ENCODE data around the gene ABHD12.
"Not testable (repeated sequence)": the region's sequence is repeated elsewhere in the genome, so short reads cannot be mapped to it uniquely, and the experiment has no call there.

ABHD12 gene

GRCh38 chr20:25390538-25391528 is at the start of gene ABHD12:
Gene ABHD12, minus strand, starts transcription at chr20:25390835. Its CDS starts 132 bp downstream, at chr20:25390703.
- DNase-seq (ENCODE audit: low spot score) = peak; percentile 98

- no peak for DNase-seq (ENCODE audit: low spot score)
Measured at GRCh38 chr20:25439328-25439727, 48.7 kb upstream of the ABHD12 start.

GRCh38 chr20:25437153-25437581 is 46.5 kb upstream of the ABHD12 start:
- DNase-seq (ENCODE audit: low spot score) = peak; percentile 46

- DNase-seq (ENCODE audit: low spot score) = no peak
Measured at GRCh38 chr20:25424536-25424935, 33.9 kb upstream of the ABHD12 start.

DNA sequence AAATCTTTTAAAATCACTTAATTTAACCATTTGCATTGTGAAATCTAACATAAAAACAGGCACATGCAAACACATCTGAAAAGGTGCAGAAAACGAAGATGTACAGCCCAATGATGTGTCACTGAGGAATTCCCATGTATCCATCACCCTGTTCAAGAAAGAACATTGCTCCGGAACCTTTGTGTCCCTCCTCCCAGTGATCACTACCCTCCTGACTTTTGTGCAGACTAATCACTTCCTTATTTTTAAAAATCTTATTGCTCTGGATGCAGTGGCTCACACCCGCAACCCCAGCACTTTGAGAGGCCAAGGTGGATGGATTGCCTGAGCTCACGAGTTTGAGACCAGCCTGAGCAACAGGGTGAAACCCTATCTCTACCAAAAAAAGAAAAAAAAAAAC is 31.4 kb upstream of the ABHD12 start:
- DNase-seq (ENCODE audit: low spot score) = no peak

DNA sequence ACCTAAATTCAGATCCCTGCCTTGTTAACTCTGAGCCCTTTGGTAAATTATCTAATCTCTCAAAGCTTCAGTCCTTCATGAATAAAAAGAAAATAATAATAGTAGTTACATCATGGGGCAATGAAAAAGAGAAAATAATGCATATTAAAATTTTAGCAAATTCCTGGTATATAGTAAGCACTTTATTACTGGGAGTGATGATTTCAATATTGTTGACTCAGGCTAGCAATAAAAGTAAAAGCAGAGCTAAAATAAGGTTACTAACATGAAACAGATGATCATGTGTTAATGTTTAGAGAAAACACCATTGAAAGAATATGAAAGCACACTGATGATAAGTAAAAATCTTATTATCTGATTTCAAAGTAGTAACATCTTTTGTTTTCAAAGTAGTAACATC is 30.5 kb upstream of the ABHD12 start:
- DNase-seq (ENCODE audit: low spot score) = no peak

DNA sequence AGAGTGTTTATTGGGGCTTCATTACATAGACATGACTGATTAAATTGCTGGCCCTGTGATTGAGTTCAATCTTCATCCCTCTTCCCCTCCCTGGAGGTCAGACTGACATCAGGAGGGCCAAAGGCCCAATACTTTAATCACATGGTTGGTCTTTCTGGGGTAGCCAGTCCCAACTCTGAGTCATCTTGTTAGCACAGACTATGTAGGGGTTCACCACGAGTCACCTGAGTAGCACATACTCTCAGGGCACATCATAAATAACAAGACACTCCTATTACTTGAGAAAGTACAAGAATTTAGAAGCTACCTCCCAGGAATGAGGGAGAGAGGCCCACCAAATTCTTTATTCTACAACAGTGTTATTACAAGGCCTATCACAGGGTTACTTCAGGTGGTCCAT is 28.1 kb upstream of the ABHD12 start:
- no peak for DNase-seq (ENCODE audit: low spot score)

DNA sequence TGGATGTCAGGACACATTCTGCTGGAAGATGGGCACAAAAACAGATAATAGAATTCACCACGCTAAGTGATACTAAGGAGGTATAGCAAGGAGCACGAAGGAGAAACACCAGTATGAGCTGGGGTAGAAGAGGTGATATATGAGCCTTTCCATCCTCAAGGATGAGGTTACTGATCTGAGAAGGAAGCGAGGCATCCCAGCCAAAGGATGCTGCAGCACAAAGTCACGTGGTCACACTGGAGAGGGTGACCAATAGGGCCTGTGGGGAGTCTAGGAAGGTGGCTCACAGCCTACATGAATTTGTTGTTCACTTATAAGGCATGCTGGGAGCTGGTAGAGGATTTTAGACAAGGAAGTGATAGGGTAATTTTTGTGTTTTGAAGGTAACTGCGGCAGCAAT is 18.3 kb upstream of the ABHD12 start:
- no peak for DNase-seq (ENCODE audit: low spot score)

GRCh38 chr20:25408170-25408547 is 17.5 kb upstream of the ABHD12 start:
- DNase-seq (ENCODE audit: low spot score) = no peak

DNA sequence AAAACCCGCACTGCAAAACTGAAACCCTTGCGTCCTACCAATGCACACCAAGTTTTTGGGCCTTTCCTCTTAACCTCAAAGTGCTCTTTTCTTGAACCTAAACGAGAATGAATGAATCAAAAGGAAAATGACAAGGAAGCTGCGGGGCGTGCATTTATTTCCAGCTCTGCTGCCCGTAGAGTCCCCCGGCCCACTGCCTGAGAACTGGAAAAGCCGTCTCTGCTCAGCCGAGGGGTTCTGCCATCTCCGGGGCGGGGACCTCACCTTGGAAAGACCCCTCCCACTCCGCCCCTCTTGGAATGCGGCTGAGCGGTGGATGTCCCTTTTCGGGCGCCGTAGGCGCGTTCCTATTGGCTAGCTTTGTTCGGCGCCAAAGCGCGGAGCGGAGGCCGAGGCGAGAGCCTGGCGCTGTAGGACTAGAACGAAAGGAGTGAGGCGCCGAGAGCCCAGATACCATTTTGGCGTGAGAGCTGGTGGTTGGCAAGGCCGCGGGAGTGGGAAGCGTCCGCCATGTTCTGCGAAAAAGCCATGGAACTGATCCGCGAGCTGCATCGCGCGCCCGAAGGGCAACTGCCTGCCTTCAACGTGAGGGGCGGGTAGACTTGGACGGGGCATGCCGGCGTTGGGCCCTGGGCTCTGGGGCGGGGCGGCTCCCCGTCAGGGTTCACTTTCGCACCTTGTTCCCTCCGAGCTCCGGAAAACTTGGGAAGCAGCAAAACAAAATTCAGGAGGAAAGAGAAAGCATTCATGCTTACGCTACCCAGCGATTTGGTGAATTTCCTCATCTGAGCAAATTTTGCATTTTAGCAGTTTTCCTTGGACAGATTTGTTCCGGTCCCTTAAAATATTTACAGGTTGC is 16.9 kb upstream of the ABHD12 start, which contains the start of gene GINS1:
Gene GINS1 (plus strand): TSS at position 363 of the 859 bp plus-strand sequence. CDS start 148 bp downstream, at position 511.
- peak; percentile 99 for DNase-seq (ENCODE audit: low spot score)

DNA sequence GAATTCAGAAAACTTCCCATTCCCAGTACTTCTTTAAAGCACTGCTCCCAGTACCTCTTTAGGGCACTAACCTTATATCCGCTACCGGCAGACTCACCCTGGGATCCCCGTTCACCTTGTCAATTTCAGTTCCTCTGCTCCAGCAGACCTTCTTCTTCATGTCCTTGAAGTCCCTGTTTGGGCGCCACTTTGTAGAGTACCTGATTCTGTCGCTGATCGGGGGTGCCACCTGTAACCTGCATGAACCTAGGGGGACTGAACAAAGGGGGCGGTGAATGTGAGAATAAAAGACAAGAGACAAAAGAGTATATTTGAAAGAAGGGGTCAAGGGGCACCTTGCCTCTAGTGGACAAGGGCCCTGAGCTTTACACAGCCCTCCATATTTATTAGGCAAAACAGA is 11.9 kb upstream of the ABHD12 start:
- DNase-seq (ENCODE audit: low spot score) = no peak

- not testable (repeated sequence) for DNase-seq (ENCODE audit: low spot score)
Measured at GRCh38 chr20:25400291-25400732, 9.7 kb upstream of the ABHD12 start.

DNA sequence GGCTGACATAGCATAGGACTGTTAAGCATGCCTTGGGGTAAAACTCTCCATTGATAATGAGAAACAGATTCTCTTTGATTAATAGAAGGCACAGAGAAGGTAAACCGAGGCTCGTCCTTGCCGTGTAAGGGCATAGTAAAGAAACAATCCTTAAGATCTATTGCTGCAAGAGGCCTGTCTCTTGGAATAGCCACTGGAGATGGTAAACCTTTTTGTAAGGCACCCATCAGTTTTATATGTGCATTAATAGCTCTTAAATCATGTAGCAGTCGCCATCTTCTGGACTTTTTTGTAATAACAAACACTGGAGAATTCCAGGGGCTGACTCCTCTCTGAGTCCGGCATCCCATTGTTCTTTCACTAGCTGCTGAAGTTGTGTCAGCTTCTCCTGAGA is 8.4 kb upstream of the ABHD12 start:
- no peak for DNase-seq (ENCODE audit: low spot score)

GRCh38 chr20:25398376-25399036 is 7.9 kb upstream of the ABHD12 start:
- no peak for DNase-seq (ENCODE audit: low spot score)

DNA sequence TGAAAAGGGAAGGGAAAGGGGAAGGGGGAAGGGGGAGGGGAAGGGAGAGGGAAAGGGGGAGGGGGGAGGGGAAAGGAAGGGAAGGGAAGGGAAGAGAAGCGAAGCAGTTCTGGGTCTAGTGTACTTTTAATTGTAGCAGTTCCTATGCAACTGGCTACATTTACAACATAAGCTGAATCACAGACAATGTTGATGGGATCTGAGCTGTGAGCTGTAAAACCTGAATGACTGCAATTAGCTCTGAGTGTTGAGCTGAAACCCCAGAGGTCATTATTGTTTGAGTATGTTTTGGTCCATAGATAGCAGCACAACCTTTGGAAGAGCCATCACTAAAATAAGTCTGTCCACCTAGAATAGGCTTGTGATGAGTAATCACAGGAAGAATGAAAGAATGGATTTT is 7.2 kb upstream of the ABHD12 start:
- DNase-seq (ENCODE audit: low spot score) = no peak

DNA sequence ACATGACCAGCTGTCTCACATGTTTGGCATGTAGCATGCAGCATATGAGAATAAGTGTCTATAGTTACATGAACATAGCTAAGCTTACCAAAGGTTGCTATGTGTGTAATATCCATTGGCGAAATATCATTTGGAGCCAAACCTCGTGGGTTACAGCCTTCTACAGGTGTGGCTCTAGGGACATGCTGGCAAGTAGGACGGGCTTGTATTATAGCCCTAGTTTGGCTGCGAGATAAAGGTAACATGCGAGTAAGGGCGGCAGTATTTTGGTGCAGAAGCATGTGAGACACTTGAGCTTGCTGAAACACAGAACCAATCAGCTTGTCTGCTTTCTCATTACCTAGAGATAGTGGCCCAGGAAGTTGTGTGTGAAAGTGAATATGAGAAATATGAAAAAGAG is 6.5 kb upstream of the ABHD12 start:
- no peak for DNase-seq (ENCODE audit: low spot score)

- DNase-seq (ENCODE audit: low spot score) = no peak
Measured at GRCh38 chr20:25394996-25395395, 4.4 kb upstream of the ABHD12 start.

- no peak for DNase-seq (ENCODE audit: low spot score)
Measured at GRCh38 chr20:25394276-25394675, 3.6 kb upstream of the ABHD12 start.

DNA sequence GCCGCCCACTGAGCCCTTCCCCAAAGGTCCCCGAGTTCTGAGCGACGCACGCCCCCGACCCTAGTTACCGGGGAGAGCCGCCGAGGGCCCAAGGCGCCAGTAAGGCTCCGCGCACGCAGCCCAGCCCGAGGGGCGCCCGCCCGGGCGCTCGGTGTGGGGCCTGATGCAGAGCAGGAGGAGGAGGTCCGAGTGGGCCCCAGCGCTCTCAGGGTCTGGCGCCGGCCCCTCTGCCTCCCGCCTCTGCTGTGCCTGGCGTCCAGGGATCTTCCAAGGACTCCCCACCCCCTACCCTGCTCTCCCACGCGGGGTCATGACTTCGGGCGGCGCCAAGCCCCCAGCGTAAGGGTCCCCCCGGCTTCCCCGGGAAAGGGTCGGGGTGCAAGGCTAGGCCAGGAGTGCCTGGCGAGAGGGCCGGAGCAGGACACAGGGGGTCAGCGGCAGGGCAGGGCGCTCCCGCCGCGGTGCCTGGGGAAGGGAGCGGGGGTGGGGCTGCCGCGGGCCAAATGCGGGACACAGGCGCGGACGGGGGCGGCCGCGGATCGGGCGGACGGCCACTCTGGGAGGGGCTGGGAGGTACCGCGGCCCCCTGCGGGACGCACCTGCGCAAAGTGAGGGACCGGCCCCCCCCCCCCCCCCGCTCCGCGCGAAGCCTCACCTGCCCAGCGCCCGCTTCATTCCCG is 637 bp downstream of the ABHD12 start:
- DNase-seq (ENCODE audit: low spot score) = peak; percentile 80

DNA sequence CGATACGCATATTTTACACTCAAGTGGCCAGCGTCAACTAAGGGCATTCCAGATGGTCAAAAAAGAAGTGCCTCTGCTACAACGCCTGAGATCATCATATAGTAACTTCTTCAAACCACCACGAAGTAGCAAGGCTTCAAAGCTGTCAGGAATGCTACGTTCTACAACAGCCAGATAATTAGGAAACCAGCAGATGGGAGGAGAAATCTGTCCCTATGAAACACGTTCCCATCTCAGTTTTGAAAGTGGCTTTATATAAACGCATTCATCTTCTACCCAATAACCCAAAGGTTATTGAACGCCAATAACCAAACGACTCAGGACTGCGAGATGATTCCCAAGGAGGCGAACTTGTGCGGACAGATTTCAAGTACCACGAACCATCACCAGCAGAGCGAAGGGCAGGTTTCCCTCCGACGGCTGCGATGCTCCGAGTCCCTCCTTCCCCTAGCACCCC is 1.2 kb downstream of the ABHD12 start:
- no peak for DNase-seq (ENCODE audit: low spot score)

DNA sequence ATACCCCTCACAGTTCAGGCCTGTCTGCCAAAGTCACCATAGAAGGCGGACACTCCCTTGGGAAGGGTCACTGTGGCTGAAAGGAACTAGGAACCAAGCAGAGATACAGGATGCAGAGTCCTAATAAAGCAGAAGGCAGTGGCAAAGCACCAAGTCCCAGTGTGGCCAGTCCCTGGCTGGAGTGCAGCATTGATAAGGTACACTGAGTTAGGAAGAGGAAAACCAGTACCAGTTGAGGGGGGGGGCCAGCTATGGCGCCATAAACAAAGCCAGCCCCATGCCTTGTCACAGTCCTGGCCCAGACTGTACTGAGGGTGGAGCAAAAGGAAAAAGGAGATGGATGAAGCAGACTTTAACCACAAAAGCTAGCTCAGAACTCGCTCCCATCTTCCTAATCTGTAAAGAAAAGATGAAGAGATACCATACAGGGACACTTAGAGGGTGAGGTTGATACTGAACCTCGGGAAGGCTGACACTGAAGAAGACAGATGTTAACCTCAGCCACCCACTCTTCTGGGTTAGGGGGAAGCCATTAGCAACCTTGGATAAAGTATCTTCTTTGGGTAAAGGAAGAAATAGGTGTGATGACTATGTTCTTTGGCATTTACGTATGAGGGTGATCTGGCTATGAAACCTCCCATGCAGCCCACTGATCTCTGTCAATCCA is 7.8 kb downstream of the ABHD12 start:
- DNase-seq (ENCODE audit: low spot score) = no peak

Data from ecto neural progenitor cell (in vitro differentiated cells).